ENCODE measurements around the gene OSBPL1A. TPM values are rescaled to one million over a fixed set of nuclear protein-coding genes. Genes with fewer than 3 reads are reported as not detected.

The OSBPL1A gene
- total and polyA plus RNA-seq, 2 of the 8 experiments (the other 6 are each of a cell fraction or from before 2014, with no cell fraction given), result 53.2 to 74.9 TPM

DNA sequence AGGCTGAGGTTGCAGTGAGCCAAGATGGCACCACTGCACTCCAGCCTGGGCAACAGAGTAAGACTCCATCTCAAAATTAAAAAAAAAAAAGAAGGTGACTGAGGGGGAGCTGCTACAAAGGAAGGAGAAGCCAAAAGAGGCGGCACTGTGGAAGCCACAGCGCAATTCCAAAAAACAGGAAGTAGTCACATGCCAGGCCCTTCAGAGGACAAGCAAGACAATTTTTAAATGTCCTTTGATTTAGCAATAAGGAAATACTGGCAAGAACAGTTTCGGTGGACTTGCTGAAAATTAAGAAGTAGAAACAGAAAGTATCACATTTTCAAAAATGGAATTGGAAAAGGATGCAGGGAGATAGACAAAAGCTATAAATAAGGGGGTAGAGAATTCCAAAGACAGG lies 122.8 kb downstream of the OSBPL1A start (continued):
- TF ChIP-seq, protein P1, sequence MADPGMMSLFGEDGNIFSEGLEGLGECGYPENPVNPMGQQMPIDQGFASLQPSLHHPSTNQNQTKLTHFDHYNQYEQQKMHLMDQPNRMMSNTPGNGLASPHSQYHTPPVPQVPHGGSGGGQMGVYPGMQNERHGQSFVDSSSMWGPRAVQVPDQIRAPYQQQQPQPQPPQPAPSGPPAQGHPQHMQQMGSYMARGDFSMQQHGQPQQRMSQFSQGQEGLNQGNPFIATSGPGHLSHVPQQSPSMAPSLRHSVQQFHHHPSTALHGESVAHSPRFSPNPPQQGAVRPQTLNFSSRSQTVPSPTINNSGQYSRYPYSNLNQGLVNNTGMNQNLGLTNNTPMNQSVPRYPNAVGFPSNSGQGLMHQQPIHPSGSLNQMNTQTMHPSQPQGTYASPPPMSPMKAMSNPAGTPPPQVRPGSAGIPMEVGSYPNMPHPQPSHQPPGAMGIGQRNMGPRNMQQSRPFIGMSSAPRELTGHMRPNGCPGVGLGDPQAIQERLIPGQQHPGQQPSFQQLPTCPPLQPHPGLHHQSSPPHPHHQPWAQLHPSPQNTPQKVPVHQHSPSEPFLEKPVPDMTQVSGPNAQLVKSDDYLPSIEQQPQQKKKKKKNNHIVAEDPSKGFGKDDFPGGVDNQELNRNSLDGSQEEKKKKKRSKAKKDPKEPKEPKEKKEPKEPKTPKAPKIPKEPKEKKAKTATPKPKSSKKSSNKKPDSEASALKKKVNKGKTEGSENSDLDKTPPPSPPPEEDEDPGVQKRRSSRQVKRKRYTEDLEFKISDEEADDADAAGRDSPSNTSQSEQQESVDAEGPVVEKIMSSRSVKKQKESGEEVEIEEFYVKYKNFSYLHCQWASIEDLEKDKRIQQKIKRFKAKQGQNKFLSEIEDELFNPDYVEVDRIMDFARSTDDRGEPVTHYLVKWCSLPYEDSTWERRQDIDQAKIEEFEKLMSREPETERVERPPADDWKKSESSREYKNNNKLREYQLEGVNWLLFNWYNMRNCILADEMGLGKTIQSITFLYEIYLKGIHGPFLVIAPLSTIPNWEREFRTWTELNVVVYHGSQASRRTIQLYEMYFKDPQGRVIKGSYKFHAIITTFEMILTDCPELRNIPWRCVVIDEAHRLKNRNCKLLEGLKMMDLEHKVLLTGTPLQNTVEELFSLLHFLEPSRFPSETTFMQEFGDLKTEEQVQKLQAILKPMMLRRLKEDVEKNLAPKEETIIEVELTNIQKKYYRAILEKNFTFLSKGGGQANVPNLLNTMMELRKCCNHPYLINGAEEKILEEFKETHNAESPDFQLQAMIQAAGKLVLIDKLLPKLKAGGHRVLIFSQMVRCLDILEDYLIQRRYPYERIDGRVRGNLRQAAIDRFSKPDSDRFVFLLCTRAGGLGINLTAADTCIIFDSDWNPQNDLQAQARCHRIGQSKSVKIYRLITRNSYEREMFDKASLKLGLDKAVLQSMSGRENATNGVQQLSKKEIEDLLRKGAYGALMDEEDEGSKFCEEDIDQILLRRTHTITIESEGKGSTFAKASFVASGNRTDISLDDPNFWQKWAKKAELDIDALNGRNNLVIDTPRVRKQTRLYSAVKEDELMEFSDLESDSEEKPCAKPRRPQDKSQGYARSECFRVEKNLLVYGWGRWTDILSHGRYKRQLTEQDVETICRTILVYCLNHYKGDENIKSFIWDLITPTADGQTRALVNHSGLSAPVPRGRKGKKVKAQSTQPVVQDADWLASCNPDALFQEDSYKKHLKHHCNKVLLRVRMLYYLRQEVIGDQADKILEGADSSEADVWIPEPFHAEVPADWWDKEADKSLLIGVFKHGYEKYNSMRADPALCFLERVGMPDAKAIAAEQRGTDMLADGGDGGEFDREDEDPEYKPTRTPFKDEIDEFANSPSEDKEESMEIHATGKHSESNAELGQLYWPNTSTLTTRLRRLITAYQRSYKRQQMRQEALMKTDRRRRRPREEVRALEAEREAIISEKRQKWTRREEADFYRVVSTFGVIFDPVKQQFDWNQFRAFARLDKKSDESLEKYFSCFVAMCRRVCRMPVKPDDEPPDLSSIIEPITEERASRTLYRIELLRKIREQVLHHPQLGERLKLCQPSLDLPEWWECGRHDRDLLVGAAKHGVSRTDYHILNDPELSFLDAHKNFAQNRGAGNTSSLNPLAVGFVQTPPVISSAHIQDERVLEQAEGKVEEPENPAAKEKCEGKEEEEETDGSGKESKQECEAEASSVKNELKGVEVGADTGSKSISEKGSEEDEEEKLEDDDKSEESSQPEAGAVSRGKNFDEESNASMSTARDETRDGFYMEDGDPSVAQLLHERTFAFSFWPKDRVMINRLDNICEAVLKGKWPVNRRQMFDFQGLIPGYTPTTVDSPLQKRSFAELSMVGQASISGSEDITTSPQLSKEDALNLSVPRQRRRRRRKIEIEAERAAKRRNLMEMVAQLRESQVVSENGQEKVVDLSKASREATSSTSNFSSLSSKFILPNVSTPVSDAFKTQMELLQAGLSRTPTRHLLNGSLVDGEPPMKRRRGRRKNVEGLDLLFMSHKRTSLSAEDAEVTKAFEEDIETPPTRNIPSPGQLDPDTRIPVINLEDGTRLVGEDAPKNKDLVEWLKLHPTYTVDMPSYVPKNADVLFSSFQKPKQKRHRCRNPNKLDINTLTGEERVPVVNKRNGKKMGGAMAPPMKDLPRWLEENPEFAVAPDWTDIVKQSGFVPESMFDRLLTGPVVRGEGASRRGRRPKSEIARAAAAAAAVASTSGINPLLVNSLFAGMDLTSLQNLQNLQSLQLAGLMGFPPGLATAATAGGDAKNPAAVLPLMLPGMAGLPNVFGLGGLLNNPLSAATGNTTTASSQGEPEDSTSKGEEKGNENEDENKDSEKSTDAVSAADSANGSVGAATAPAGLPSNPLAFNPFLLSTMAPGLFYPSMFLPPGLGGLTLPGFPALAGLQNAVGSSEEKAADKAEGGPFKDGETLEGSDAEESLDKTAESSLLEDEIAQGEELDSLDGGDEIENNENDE (IDR thresholded peaks at IDR 0.05; ENCODE audit: insufficient replicate concordance, low read length), result no peak
- no peak for TF ChIP-seq USF2 (IDR thresholded peaks at IDR 0.05; ENCODE audit: low read length)
